NCI-H510A (cell line): ENCODE results near the gene JAK3.

ENCODE experiments used
- DNase-seq: peaks from one replicate; lab custom pipeline; 2025; lab: John Stamatoyannopoulos, UW

Gene JAK3

GRCh38 chr19:17840019-17840418, 7.8 kb downstream of the JAK3 start:
- no peak for DNase-seq

- DNase-seq: no peak
Measured at GRCh38 chr19:17837972-17838371, 9.8 kb downstream of the JAK3 start.

GRCh38 chr19:17836530-17836929, 11.3 kb downstream of the JAK3 start:
- DNase-seq: no peak

GRCh38 chr19:17835182-17836006, 12.4 kb downstream of the JAK3 start:
- DNase-seq: no peak

GRCh38 chr19:17834350-17835181, 13.2 kb downstream of the JAK3 start:
- no peak for DNase-seq

DNA sequence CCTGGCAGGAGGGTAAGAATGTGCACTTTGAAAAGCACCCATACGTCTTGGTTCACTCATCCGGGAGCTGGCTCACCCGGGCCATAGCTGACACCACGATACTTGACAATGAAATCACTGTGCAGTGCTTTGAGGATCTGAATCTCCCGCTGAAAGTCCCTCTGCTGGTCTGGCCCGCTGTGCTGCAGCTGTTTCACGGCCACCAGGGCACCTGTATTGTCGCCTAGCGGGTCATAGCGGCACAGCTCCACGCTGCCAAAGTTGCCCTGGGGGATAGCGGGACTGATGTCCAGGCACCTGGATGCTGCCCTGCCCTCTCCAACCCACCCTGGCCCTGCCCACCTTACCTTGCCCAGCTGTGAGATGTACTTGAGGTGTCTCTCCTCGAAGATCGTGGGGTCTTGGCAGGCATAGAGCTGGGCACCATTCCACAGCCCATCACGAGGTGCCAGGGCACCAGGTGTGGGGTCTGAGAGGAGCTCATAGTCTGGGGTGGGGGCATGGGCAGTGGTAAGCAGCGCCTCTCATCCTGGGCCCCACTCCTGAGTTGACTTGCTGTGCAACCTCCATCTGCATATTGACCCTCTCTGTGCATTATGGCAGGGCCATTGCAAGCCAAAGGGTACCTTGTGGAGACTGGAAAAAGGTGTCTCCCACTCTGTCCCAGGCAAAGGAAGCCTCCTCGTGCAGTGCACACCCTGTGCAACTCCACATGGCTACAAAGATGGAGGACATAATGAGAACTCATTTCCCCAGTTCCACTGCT, 15.2 kb downstream of the JAK3 start:
- no peak for DNase-seq

DNA sequence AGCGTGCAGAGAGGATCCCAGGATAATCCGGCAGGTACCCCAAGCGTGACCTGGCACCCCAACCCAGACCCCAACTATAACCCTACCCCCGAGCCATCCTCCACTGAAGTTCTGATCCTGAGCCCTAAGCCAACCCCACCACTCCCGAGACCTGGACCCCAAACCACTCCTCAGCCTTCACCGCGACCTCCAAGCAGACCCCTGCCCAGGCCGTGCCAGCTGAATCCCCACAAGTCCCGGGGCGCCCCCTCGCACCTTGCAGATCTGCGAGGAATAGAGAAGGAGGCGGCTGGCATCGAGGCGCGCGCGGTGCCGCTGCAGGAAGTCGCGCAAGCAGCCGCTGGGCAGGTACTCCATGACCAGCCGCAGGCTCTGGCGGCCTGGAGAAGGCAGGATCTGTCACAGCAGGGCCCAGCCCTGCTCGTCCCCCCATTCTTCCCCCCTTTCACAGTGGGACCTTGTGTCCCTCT, 16.3 kb downstream of the JAK3 start:
- DNase-seq: no peak

GRCh38 chr19:17830567-17831418, 17.0 kb downstream of the JAK3 start:
- no peak for DNase-seq

DNA sequence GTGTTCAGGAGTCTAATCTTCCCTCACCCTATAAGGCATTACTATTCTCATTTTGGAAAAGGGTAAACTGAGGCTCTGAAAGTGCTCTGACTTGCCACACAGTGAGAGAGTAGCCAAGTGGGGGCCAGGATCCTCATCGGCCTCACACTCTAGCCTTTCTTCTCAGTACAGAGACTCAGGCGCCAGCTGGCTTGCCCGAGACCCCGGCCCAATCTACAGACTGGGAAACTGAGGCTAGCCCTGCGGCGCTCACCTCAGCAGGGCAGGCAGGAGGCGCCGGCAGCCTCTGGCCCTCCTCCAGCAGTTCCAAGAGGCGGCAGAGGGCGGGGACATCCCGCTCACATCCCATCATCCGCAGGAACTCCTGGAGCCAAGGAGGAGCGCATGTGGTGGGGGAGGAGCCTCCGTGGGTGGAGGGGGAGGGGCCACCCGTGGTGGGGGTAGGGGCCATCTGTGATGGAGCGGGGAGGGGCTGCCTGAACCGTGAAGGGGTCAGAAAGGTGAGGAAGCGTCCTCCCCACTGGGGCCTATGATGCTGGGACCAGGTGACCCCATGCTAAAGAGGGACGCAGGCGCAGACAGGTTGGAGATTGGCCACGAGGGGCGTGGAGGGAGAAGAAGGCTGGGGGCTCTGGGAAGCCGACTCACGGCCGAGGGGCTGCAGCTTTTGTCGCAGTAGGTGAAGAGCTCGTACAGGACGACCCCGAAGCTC, 17.8 kb downstream of the JAK3 start:
- no peak for DNase-seq

DNA sequence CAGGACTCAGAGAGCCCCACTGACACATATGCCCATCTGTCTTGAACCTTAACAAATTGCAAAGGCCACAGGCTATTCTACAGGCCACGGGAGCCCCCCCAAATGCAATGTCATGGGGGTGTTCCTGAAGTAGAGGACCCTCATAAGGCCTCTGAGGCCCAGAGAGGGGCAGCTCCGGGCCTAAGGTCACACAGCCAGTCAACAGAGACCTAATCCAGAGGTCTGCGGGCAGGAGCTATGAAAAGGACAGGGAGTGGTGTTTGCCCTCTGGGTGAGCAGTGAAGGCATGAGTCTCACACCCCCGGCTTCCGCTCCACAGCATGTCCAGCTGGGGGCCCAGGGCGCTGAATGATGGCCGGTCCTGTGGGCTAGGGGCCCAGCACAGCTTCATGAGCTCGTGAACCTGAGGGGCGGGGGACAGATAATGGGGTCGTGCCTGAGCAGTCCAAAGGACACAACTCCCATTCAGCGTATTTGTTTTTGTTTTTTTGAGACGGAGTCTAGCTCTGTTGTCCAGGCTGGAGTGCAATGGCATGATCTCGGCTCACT, 21.2 kb downstream of the JAK3 start:
- DNase-seq: no peak

DNA sequence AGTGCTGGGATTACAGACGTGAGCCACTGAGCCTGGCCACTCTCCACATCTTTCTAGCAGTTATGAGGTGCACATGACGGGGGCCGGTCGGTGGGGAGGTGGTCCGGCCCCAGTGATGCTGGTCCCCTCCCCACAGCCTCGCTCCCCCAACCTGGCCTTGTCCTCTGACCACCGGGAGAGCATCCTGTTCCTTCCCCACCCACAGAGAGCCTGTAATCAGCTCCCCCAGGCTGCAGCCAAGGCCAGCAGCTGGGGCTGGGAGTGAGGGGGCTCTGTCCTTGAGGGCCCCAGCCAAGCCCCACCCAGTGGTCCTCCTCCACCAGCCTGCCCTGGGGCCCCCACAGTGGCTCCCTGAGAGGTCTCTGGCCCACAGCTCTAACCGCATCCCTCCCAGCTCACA, 23.4 kb downstream of the JAK3 start:
- DNase-seq: no peak

DNA sequence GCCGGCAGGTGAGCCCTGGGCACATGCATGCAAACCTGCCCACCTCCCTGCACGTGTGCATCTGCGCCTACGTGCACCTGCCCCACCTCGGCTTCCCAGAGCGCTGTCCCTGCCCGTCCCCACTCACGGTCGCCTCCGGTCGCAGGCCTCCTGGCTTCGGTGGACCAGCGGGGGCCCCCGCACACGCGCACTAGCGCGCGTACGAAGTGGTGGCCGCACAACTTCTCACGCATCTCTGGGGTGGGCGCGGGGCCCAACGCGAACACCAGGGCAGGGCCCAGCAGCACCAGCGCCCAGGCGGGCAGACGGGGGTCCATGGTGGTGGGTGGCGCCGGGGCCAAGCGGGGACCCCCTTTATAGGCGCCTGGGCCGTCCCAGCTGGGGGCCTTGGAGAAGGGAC, 26.6 kb downstream of the JAK3 start, which contains the start of gene INSL3:
Gene INSL3 (minus strand): TSS at position 330 of the 400 bp plus-strand sequence. CDS start 13 bp downstream, at position 317.
- DNase-seq: no peak

GRCh38 chr19:17817668-17818363, 30.0 kb downstream of the JAK3 start:
- DNase-seq: no peak

- no peak for DNase-seq
Measured at GRCh38 chr19:17812099-17812498, 35.7 kb downstream of the JAK3 start.

- DNase-seq: no peak
Measured at GRCh38 chr19:17811681-17812080, 36.1 kb downstream of the JAK3 start.

DNA sequence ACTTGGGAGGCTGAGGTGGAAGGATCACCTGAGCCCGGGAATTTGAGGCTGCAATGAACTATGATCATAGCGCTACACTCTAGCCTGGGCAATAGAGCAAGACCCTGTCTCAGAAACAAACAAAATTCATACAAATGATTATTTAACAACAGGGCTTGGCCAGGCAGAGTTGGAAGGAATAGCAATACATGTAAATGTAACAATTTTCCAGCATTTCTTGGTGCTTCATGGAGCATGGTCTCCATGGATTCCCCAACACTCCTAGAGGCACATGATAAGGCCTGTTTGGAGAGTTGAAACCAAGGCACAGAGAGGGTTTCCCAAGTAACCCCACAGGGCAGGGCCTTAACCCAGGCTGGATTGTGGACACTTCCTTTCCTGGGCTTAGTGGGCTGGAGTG, 36.7 kb downstream of the JAK3 start:
- no peak for DNase-seq

GRCh38 chr19:17807731-17808316, 40.0 kb downstream of the JAK3 start:
- DNase-seq: no peak

DNA sequence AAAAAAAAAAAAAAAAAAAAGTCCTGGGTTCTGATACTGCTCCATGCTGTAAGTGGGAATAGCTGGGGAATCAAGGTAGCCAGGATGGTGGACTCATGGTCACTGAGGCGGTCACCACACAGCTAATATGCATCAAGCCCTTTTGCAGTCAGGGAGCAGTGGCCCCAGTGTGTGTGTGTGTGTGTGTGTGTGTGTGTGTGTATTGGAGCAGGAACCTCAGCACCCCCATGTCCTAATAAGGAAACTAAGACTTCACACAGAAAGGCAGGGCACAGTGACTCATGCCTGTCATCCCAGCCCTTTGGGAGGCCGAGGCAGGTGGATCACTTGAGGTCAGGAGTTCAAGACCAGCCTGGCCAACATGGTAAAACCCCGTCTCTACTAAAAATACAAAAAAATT, 40.8 kb downstream of the JAK3 start:
- DNase-seq: no peak

DNA sequence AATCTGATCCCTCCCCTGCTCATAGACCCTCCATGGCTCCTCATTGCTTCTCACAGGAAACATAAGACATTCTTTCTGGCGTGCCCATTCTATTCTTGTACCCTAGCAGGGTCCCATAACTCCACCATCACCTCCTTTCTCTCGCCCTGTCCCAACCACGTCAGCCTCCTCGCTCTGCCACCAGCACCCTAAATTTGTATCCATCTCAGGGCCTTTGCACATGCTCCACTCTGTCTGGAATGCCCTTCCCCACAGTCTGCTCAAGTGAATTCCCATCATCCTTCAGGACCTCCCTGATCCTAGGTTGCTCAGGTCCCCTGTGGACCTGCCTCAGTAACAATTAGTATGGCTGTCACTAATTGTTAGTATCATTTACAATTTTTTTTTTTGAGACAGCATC, 42.4 kb downstream of the JAK3 start:
- DNase-seq: no peak
